IMR-90 (cell line): ENCODE results near the gene KCNK10. TPM values are rescaled to one million over a fixed set of nuclear protein-coding genes. Genes with fewer than 3 reads are reported as not detected.

Source experiments
- ATAC-seq: fragments of 200-7000 bp; cut with Tn5 transposase; 2 replicates; pipeline ENCODE4 v1.9.1; 2020; ENCODE audit warnings: low read depth, mild to moderate bottlenecking, moderate library complexity
- BruUV-seq: library from RNA; stranded (reverse); fragments of 400-500 nt; replicated peaks from 2 replicates; lab custom pipeline; 2021; lab: Mats Ljungman, UMichigan
- CTCF ChIA-PET: fragments of 300-600 bp; formaldehyde crosslinking; extraction: SDS; loops from one replicate; lab custom pipeline; 2021; ENCODE audit warnings: antibody characterized with exemption; lab: Yijun Ruan, JAX
- POLR2A ChIA-PET: fragments of 300-600 bp; sonication (Branson Sonifier 250); formaldehyde crosslinking; loops from one replicate; lab custom pipeline; 2022; ENCODE audit warnings: antibody characterized with exemption; ENCODE audit not compliant: unreplicated experiment; lab: Charles Lee
- DNase-seq: peaks from one replicate; pipeline ENCODE4 v3.0.0; 2013
- H2AFZ ChIP-seq: replicated peaks from 2 replicates; pipeline ENCODE3; 2013; ENCODE audit warnings: low read length, mild to moderate bottlenecking; ENCODE audit not compliant: poor library complexity
- H2AK5ac ChIP-seq: 2 replicates; pipeline ENCODE4 v1.6.1; 2013; ENCODE audit warnings: low read depth, low read length, inconsistent platforms
- H2AK9ac ChIP-seq: replicated peaks from 2 replicates; pipeline ENCODE3; 2013; ENCODE audit warnings: mild to moderate bottlenecking, low read depth, low read length, moderate library complexity; ENCODE audit not compliant: poor library complexity
- H2BK120ac ChIP-seq: 2 replicates; pipeline ENCODE4 v1.6.1; 2013; ENCODE audit warnings: low read depth, low read length, inconsistent platforms
- H2BK15ac ChIP-seq: 3 replicates; pipeline ENCODE4 v1.6.1; 2013; ENCODE audit warnings: low read depth, low read length, inconsistent platforms
- H2BK20ac ChIP-seq: 2 replicates; pipeline ENCODE4 v1.6.1; 2013; ENCODE audit warnings: low read depth, mild to moderate bottlenecking, inconsistent platforms, low read length, moderate library complexity
- H2BK5ac ChIP-seq: 2 replicates; pipeline ENCODE4 v1.6.1; 2013; ENCODE audit warnings: mild to moderate bottlenecking, low read depth, low read length, inconsistent platforms; ENCODE audit not compliant: poor library complexity, severe bottlenecking
- H3K14ac ChIP-seq: replicated peaks from 2 replicates; pipeline ENCODE4 v1.6.1; 2013; ENCODE audit warnings: low read depth, low read length, inconsistent platforms
- H3K18ac ChIP-seq: 2 replicates; pipeline ENCODE4 v1.6.1; 2013; ENCODE audit warnings: low read depth, low read length, control low read depth
- H3K23ac ChIP-seq: 2 replicates; pipeline ENCODE4 v1.6.1; 2013; ENCODE audit warnings: low read depth, low read length, inconsistent platforms
- H3K27ac ChIP-seq: 2 replicates; pipeline ENCODE4 v1.5.1; 2013; ENCODE audit warnings: mild to moderate bottlenecking, control low read depth, low read length; ENCODE audit not compliant: insufficient read depth
- H3K27me3 ChIP-seq: 2 replicates; pipeline ENCODE4 v1.6.1; 2013; ENCODE audit warnings: low read length; ENCODE audit not compliant: control insufficient read depth, insufficient read depth
- H3K36me3 ChIP-seq: 2 replicates; pipeline ENCODE4 v1.6.1; 2013; ENCODE audit warnings: low read length, mixed read lengths; ENCODE audit not compliant: control insufficient read depth, insufficient read depth
- H3K4ac ChIP-seq: 2 replicates; pipeline ENCODE4 v1.6.1; 2013; ENCODE audit warnings: low read depth, low read length, inconsistent platforms
- H3K4me1 ChIP-seq: 2 replicates; pipeline ENCODE4 v1.6.1; 2013; ENCODE audit warnings: low read length, mixed read lengths; ENCODE audit not compliant: control insufficient read depth, insufficient read depth
- H3K4me2 ChIP-seq: 2 replicates; pipeline ENCODE4 v1.6.1; 2013; ENCODE audit warnings: low read depth, mild to moderate bottlenecking, control low read depth, low read length, moderate library complexity
- H3K4me3 ChIP-seq: 2 replicates; pipeline ENCODE4 v1.5.1; 2013; ENCODE audit warnings: low read depth, mild to moderate bottlenecking, control low read depth, low read length, moderate library complexity; ENCODE audit not compliant: insufficient read depth
- H3K56ac ChIP-seq: 2 replicates; pipeline ENCODE4 v1.6.1; 2013; ENCODE audit warnings: low read length, inconsistent platforms; ENCODE audit not compliant: insufficient read depth; ENCODE audit errors: extremely low read depth
- H3K79me1 ChIP-seq, 2 experiments: 2 replicates each; pipeline ENCODE4 v1.6.1; 2013; ENCODE audit warnings: low read length in 2 of 2, inconsistent platforms in 1 of 2, low read depth in 1 of 2
- H3K9ac ChIP-seq: 2 replicates; pipeline ENCODE4 v1.6.1; 2013; ENCODE audit warnings: low read depth, low read length, control low read depth
- H3K9me1 ChIP-seq: 2 replicates; pipeline ENCODE4 v1.6.1; 2013; ENCODE audit warnings: low read length, inconsistent platforms; ENCODE audit not compliant: insufficient read depth
- H3K9me3 ChIP-seq: 2 replicates; pipeline ENCODE4 v1.6.1; 2013; ENCODE audit warnings: low read length; ENCODE audit not compliant: control insufficient read depth, insufficient read depth
- H4K20me1 ChIP-seq: 2 replicates; pipeline ENCODE4 v1.6.1; 2013; ENCODE audit warnings: low read length, inconsistent platforms; ENCODE audit not compliant: insufficient read depth
- H4K5ac ChIP-seq: 2 replicates; pipeline ENCODE4 v1.6.1; 2013; ENCODE audit warnings: mild to moderate bottlenecking, low read depth, low read length, control low read depth
- H4K8ac ChIP-seq, 2 experiments: 2 replicates each; pipeline ENCODE4 v1.6.1; 2013; ENCODE audit warnings: low read depth in 2 of 2, low read length in 2 of 2, control low read depth in 1 of 2, inconsistent platforms in 1 of 2
- H4K91ac ChIP-seq: 2 replicates; pipeline ENCODE4 v1.6.1; 2013; ENCODE audit warnings: low read depth, low read length, inconsistent platforms; ENCODE audit not compliant: insufficient read depth
- CEBPB ChIP-seq: IDR thresholded peaks from 2 replicates; pipeline ENCODE4 v1.6.1; 2012; ENCODE audit warnings: low read depth, low read length, improper control_type of control experiment
- WGBS, 2 experiments: methylation state at CpG; one replicate each; pipeline versions ENCODE4 v1.1.5 to v1.1.7; 2013; ENCODE audit warnings: missing lambda C conversion rate in 2 of 2; ENCODE audit not compliant: insufficient read length in 1 of 2; ENCODE audit errors: extremely low coverage in 2 of 2; 5-methylcytosine and 5-hydroxymethylcytosine counted together
- dilution Hi-C: fragments of 300-500 bp; cut with HindIII; formaldehyde crosslinking; loops from one replicate; pipeline ENCODE4 v1.14.3; 2018; ENCODE audit warnings: low sequenced_read_pairs; ENCODE audit not compliant: unreplicated experiment
- in situ Hi-C: fragments of 300-500 bp; cut with MboI; formaldehyde crosslinking; loops from 3 replicates; pipeline ENCODE4 v1.14.3; 2019; ENCODE audit warnings: low sequenced_read_pairs, inconsistent platforms, mixed read lengths
- intact Hi-C: fragments of 100-400 bp; cut with micrococcal nuclease; formaldehyde crosslinking; loops from 2 replicates; pipeline ENCODE4 v1.10.0; 2022
- polyA plus RNA-seq, 3 experiments: library from polyadenylated mRNA; depleted of rRNA; stranded (reverse); fragments of >200 nt; gene quantifications; 2 replicates each; pipeline ENCODE4 v1.2.3, GENCODE V29; 2012; ENCODE audit warnings: low replicate concordance in 1 of 3
- total RNA-seq: library from RNA; depleted of rRNA; stranded (reverse); fragments of >200 nt; gene quantifications from 2 replicates; pipeline ENCODE4 v1.2.3, GENCODE V29; 2012

The KCNK10 gene
- total and polyA plus RNA-seq, 2 of the 4 experiments (the other 2 are of a cell fraction) = not detected

DNA sequence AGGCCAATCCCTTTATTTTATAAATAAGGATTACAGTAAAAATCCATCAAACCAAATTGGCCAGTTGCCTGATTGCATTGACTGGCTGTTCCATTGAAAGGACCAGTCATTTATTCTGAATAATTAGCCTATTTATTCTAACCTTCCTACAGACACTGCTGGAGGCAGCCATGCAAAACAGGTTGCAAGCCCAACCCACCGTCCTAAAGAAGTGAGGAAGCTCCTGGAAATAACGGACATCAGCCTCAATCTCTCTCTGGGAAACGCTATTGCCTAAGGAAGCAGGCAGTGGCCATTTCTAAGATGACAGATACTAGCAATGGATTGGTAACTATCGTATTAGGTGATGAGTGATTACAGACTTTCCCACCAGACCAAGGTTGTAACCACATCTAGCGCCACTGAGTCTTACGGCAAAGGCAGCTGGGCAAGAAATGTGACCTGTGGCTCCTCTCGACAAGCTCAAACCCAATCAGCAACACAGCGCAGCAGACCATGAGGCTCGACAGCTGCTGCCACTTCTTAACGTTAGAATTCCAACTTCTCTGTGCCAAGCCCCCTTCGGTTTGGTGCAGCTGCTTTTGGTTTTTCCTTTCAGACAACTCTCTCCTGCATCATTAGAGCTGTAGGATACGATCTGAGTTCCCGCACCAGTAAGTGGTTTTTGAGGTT lies 134.2 kb downstream of the KCNK10 start:
- no CpG with 5 or more reads among the region's 13 CpGs for WGBS, 2 experiments

More for the DNA sequence above, 134.2 kb downstream of the KCNK10 start:
- Histone ChIP-seq H3K4me3 (peak overlapping the region; percentile 33), H2AK5ac (no peak overlapping the region), H2AK9ac (no peak overlapping the region), H2BK5ac (no peak overlapping the region), H3K36me3 (no peaks in the 10 kb centered on the region), H2BK20ac (no peak overlapping the region), H4K20me1 (no peaks in the 10 kb centered on the region), H3K27me3 (peaks cover 1% of the 10 kb centered on the region), H2BK120ac (no peak overlapping the region), H3K4me1 (peaks cover 4% of the 10 kb centered on the region; the same call in 1 of the 2 replicates), H2AFZ (peak overlapping the region; percentile 50), H3K56ac (no peak overlapping the region), H4K5ac (no peak overlapping the region), H3K79me1 (no peaks in the 10 kb centered on the region), H3K23ac (no peak overlapping the region), H3K9me3 (no peaks in the 10 kb centered on the region), H2BK15ac (no peak overlapping the region), H3K27ac (no peak overlapping the region), H3K4ac (no peak overlapping the region), H4K8ac (no peak overlapping the region), H3K4me2 (peak overlapping the region; percentile 90), H4K91ac (no peak overlapping the region), H3K9me1 (no peaks in the 10 kb centered on the region), H3K14ac (no peak overlapping the region), H3K18ac (no peak overlapping the region), H3K9ac (no peak overlapping the region)
- dilution Hi-C loops = no loop called here
- ATAC-seq (peak; percentile 30), DNase-seq (no peak)
- intact Hi-C loops = loop anchor here (1.0 to 5.0 kb wide), 6 partner anchors 196 to 371 kb away; partner anchors contain the start of gene SPATA7
- TF ChIP-seq CEBPB = no peak
- POLR2A ChIA-PET = no interaction called here
- CTCF ChIA-PET = interaction anchor here (0.6 to 1.6 kb wide), 19 partner anchors 9 to 371 kb away, joined by 3 to 11 read pairs (median 3); no protein-coding TSS in a partner anchor
- BruUV-seq = no TSS peak
- in situ Hi-C loops = no loop called here
